Astrocyte (in vitro differentiated cells and primary cell): ENCODE data around the gene APOBEC3G. TPM values are rescaled to one million over a fixed set of nuclear protein-coding genes. Genes with fewer than 3 reads are reported as not detected.

Experiments used
- DNase-seq: peaks from one replicate; pipeline ENCODE4 v3.0.0-alpha.2; 2010; ENCODE audit warnings: low read depth
- FAIRE-seq: peaks from 2 replicates; lab custom pipeline; 2011; peaks lifted over from hg19 to GRCh38; lab: Jason Lieb, UNC
- H2AFZ ChIP-seq: 2 replicates; pipeline ENCODE4 v1.6.0; 2012; ENCODE audit warnings: low read depth, low read length, inconsistent platforms
- H3K27ac ChIP-seq: 2 replicates; pipeline ENCODE4 v1.5.1; 2011; ENCODE audit warnings: low read depth, low read length, inconsistent platforms
- H3K27me3 ChIP-seq: 2 replicates; pipeline ENCODE4 v1.6.0; 2011; ENCODE audit warnings: low read length, inconsistent platforms; ENCODE audit not compliant: insufficient read depth
- H3K36me3 ChIP-seq: 2 replicates; pipeline ENCODE4 v1.5.1; 2011; ENCODE audit warnings: low read length, inconsistent platforms; ENCODE audit not compliant: insufficient read depth
- H3K4me1 ChIP-seq: 2 replicates; pipeline ENCODE4 v1.5.1; 2011; ENCODE audit warnings: low read length, inconsistent platforms; ENCODE audit not compliant: insufficient read depth
- H3K4me2 ChIP-seq: 2 replicates; pipeline ENCODE4 v1.6.0; 2012; ENCODE audit warnings: low read length, inconsistent platforms
- H3K4me3 ChIP-seq: 2 replicates; pipeline ENCODE4 v1.5.1; 2011; ENCODE audit warnings: low read depth, mild to moderate bottlenecking, low read length, inconsistent platforms; ENCODE audit not compliant: insufficient read depth
- H3K79me2 ChIP-seq: 2 replicates; pipeline ENCODE4 v1.6.0; 2012; ENCODE audit warnings: mild to moderate bottlenecking, low read length, inconsistent platforms; ENCODE audit not compliant: insufficient read depth
- H3K9ac ChIP-seq: 2 replicates; pipeline ENCODE4 v1.6.0; 2012; ENCODE audit warnings: mild to moderate bottlenecking, low read length, inconsistent platforms
- H3K9me3 ChIP-seq: 2 replicates; pipeline ENCODE4 v1.5.1; 2012; ENCODE audit warnings: low read depth, mild to moderate bottlenecking, low read length, inconsistent platforms; ENCODE audit not compliant: insufficient read depth
- H4K20me1 ChIP-seq: 2 replicates; pipeline ENCODE4 v1.6.0; 2012; ENCODE audit warnings: low read length, inconsistent platforms; ENCODE audit not compliant: insufficient read depth
- H3K27ac Mint-ChIP-seq: one replicate; pipeline ENCODE4 v1.8.0; 2021; ENCODE audit warnings: mild to moderate bottlenecking, mixed read lengths; ENCODE audit not compliant: unreplicated experiment
- H3K27me3 Mint-ChIP-seq: one replicate; pipeline ENCODE4 v1.8.0; 2021; ENCODE audit warnings: low read depth, mixed read lengths; ENCODE audit not compliant: unreplicated experiment
- H3K36me3 Mint-ChIP-seq: one replicate; pipeline ENCODE4 v1.8.0; 2021; ENCODE audit warnings: low read depth, mixed read lengths; ENCODE audit not compliant: unreplicated experiment
- H3K4me1 Mint-ChIP-seq: one replicate; pipeline ENCODE4 v1.8.0; 2021; ENCODE audit warnings: low read depth, mixed read lengths; ENCODE audit not compliant: unreplicated experiment
- H3K4me3 Mint-ChIP-seq: one replicate; pipeline ENCODE4 v1.8.0; 2021; ENCODE audit warnings: mild to moderate bottlenecking, moderate library complexity, mixed read lengths; ENCODE audit not compliant: unreplicated experiment
- H3K9me3 Mint-ChIP-seq: one replicate; pipeline ENCODE4 v1.8.0; 2021; ENCODE audit warnings: mild to moderate bottlenecking, mixed read lengths; ENCODE audit not compliant: unreplicated experiment
- CTCF ChIP-seq: IDR thresholded peaks from 2 replicates; pipeline ENCODE4 v1.5.1; 2011; ENCODE audit warnings: low read depth, mild to moderate bottlenecking, inconsistent platforms, low read length, moderate library complexity; ENCODE audit not compliant: insufficient read depth
- EZH2 ChIP-seq: IDR thresholded peaks from 2 replicates; pipeline ENCODE4 v1.6.1; 2012; ENCODE audit warnings: mild to moderate bottlenecking, low read length, inconsistent platforms; ENCODE audit not compliant: insufficient read depth
- total RNA-seq: library from RNA; stranded (reverse); gene quantifications from 2 replicates; pipeline ENCODE4 v1.2.1, GENCODE V29; 2021

The APOBEC3G gene
- total RNA-seq, 1 donor from 2014 or later, result 2.4 TPM

GRCh38 chr22:39094717-39095389 lies 17.8 kb downstream of the APOBEC3G start:
- H3K27ac Mint-ChIP-seq, result no peak overlapping the region
- Histone ChIP-seq H4K20me1 (no peaks in the 10 kb centered on the region), H2AFZ (no peak overlapping the region), H3K9ac (no peak overlapping the region), H3K36me3 (no peaks in the 10 kb centered on the region), H3K4me1 (peaks cover 3% of the 10 kb centered on the region), H3K27ac (no peak overlapping the region), H3K4me3 (no peak overlapping the region), H3K4me2 (no peak overlapping the region), H3K27me3 (no peaks in the 10 kb centered on the region), H3K79me2 (no peaks in the 10 kb centered on the region), H3K9me3 (no peaks in the 10 kb centered on the region)
- peaks cover 21% of the 10 kb centered on the region for H3K27me3 Mint-ChIP-seq
- no peak overlapping the region for H3K4me3 Mint-ChIP-seq
- H3K9me3 Mint-ChIP-seq, result no peaks in the 10 kb centered on the region
- TF ChIP-seq EZH2, result no peak
- no peak for TF ChIP-seq CTCF
- no peak for DNase-seq
- peaks cover 6% of the 10 kb centered on the region for H3K4me1 Mint-ChIP-seq
- no peak for FAIRE-seq
- H3K36me3 Mint-ChIP-seq, result peaks cover 5% of the 10 kb centered on the region

GRCh38 chr22:39095971-39096370 lies 18.9 kb downstream of the APOBEC3G start:
- DNase-seq (no peak), FAIRE-seq (no peak)
- no peaks in the 10 kb centered on the region for H3K79me2 ChIP-seq
- no peak overlapping the region for H3K9ac ChIP-seq
- H3K4me3 Mint-ChIP-seq, result no peak overlapping the region
- H3K4me3 ChIP-seq, result no peak overlapping the region
- no peaks in the 10 kb centered on the region for H3K27me3 ChIP-seq
- no peak overlapping the region for H3K27ac ChIP-seq
- no peaks in the 10 kb centered on the region for H3K36me3 ChIP-seq
- no peaks in the 10 kb centered on the region for H3K9me3 ChIP-seq
- H4K20me1 ChIP-seq, result no peaks in the 10 kb centered on the region
- no peak overlapping the region for H3K27ac Mint-ChIP-seq
- H3K9me3 Mint-ChIP-seq, result no peaks in the 10 kb centered on the region
- no peak for TF ChIP-seq EZH2
- no peak for TF ChIP-seq CTCF
- H3K4me1 Mint-ChIP-seq, result peaks cover 5% of the 10 kb centered on the region
- H3K4me1 ChIP-seq, result peaks cover 3% of the 10 kb centered on the region
- peaks cover 4% of the 10 kb centered on the region for H3K36me3 Mint-ChIP-seq
- no peak overlapping the region for H3K4me2 ChIP-seq
- H2AFZ ChIP-seq, result no peak overlapping the region
- peaks cover 23% of the 10 kb centered on the region for H3K27me3 Mint-ChIP-seq
